IMR-90 (cell line): ENCODE results near the gene SGCE. TPM values are rescaled to one million over a fixed set of nuclear protein-coding genes. Genes with fewer than 3 reads are reported as not detected.

Experiments
- ATAC-seq: fragments of 200-7000 bp; cut with Tn5 transposase; 2 replicates; pipeline ENCODE4 v1.9.1; 2020; ENCODE audit warnings: low read depth, mild to moderate bottlenecking, moderate library complexity
- BruUV-seq: library from RNA; stranded (reverse); fragments of 400-500 nt; replicated peaks from 2 replicates; lab custom pipeline; 2021; lab: Mats Ljungman, UMichigan
- CTCF ChIA-PET: fragments of 300-600 bp; formaldehyde crosslinking; extraction: SDS; loops from one replicate; lab custom pipeline; 2021; ENCODE audit warnings: antibody characterized with exemption; lab: Yijun Ruan, JAX
- POLR2A ChIA-PET: fragments of 300-600 bp; sonication (Branson Sonifier 250); formaldehyde crosslinking; loops from one replicate; lab custom pipeline; 2022; ENCODE audit warnings: antibody characterized with exemption; ENCODE audit not compliant: unreplicated experiment; lab: Charles Lee
- DNase-seq: peaks from one replicate; pipeline ENCODE4 v3.0.0; 2013
- H2AFZ ChIP-seq: replicated peaks from 2 replicates; pipeline ENCODE3; 2013; ENCODE audit warnings: low read length, mild to moderate bottlenecking; ENCODE audit not compliant: poor library complexity
- H2AK5ac ChIP-seq: 2 replicates; pipeline ENCODE4 v1.6.1; 2013; ENCODE audit warnings: low read depth, low read length, inconsistent platforms
- H2AK9ac ChIP-seq: replicated peaks from 2 replicates; pipeline ENCODE3; 2013; ENCODE audit warnings: mild to moderate bottlenecking, low read depth, low read length, moderate library complexity; ENCODE audit not compliant: poor library complexity
- H2BK120ac ChIP-seq: 2 replicates; pipeline ENCODE4 v1.6.1; 2013; ENCODE audit warnings: low read depth, low read length, inconsistent platforms
- H2BK15ac ChIP-seq: 3 replicates; pipeline ENCODE4 v1.6.1; 2013; ENCODE audit warnings: low read depth, low read length, inconsistent platforms
- H2BK20ac ChIP-seq: 2 replicates; pipeline ENCODE4 v1.6.1; 2013; ENCODE audit warnings: low read depth, mild to moderate bottlenecking, inconsistent platforms, low read length, moderate library complexity
- H2BK5ac ChIP-seq: 2 replicates; pipeline ENCODE4 v1.6.1; 2013; ENCODE audit warnings: mild to moderate bottlenecking, low read depth, low read length, inconsistent platforms; ENCODE audit not compliant: poor library complexity, severe bottlenecking
- H3K14ac ChIP-seq: replicated peaks from 2 replicates; pipeline ENCODE4 v1.6.1; 2013; ENCODE audit warnings: low read depth, low read length, inconsistent platforms
- H3K18ac ChIP-seq: 2 replicates; pipeline ENCODE4 v1.6.1; 2013; ENCODE audit warnings: low read depth, low read length, control low read depth
- H3K23ac ChIP-seq: 2 replicates; pipeline ENCODE4 v1.6.1; 2013; ENCODE audit warnings: low read depth, low read length, inconsistent platforms
- H3K27ac ChIP-seq: 2 replicates; pipeline ENCODE4 v1.5.1; 2013; ENCODE audit warnings: mild to moderate bottlenecking, control low read depth, low read length; ENCODE audit not compliant: insufficient read depth
- H3K27me3 ChIP-seq: 2 replicates; pipeline ENCODE4 v1.6.1; 2013; ENCODE audit warnings: low read length; ENCODE audit not compliant: control insufficient read depth, insufficient read depth
- H3K36me3 ChIP-seq: 2 replicates; pipeline ENCODE4 v1.6.1; 2013; ENCODE audit warnings: low read length, mixed read lengths; ENCODE audit not compliant: control insufficient read depth, insufficient read depth
- H3K4ac ChIP-seq: 2 replicates; pipeline ENCODE4 v1.6.1; 2013; ENCODE audit warnings: low read depth, low read length, inconsistent platforms
- H3K4me1 ChIP-seq: 2 replicates; pipeline ENCODE4 v1.6.1; 2013; ENCODE audit warnings: low read length, mixed read lengths; ENCODE audit not compliant: control insufficient read depth, insufficient read depth
- H3K4me2 ChIP-seq: 2 replicates; pipeline ENCODE4 v1.6.1; 2013; ENCODE audit warnings: low read depth, mild to moderate bottlenecking, control low read depth, low read length, moderate library complexity
- H3K4me3 ChIP-seq: 2 replicates; pipeline ENCODE4 v1.5.1; 2013; ENCODE audit warnings: low read depth, mild to moderate bottlenecking, control low read depth, low read length, moderate library complexity; ENCODE audit not compliant: insufficient read depth
- H3K56ac ChIP-seq: 2 replicates; pipeline ENCODE4 v1.6.1; 2013; ENCODE audit warnings: low read length, inconsistent platforms; ENCODE audit not compliant: insufficient read depth; ENCODE audit errors: extremely low read depth
- H3K79me1 ChIP-seq, 2 experiments: 2 replicates each; pipeline ENCODE4 v1.6.1; 2013; ENCODE audit warnings: low read length in 2 of 2, inconsistent platforms in 1 of 2, low read depth in 1 of 2
- H3K9ac ChIP-seq: 2 replicates; pipeline ENCODE4 v1.6.1; 2013; ENCODE audit warnings: low read depth, low read length, control low read depth
- H3K9me1 ChIP-seq: 2 replicates; pipeline ENCODE4 v1.6.1; 2013; ENCODE audit warnings: low read length, inconsistent platforms; ENCODE audit not compliant: insufficient read depth
- H3K9me3 ChIP-seq: 2 replicates; pipeline ENCODE4 v1.6.1; 2013; ENCODE audit warnings: low read length; ENCODE audit not compliant: control insufficient read depth, insufficient read depth
- H4K20me1 ChIP-seq: 2 replicates; pipeline ENCODE4 v1.6.1; 2013; ENCODE audit warnings: low read length, inconsistent platforms; ENCODE audit not compliant: insufficient read depth
- H4K5ac ChIP-seq: 2 replicates; pipeline ENCODE4 v1.6.1; 2013; ENCODE audit warnings: mild to moderate bottlenecking, low read depth, low read length, control low read depth
- H4K8ac ChIP-seq, 2 experiments: 2 replicates each; pipeline ENCODE4 v1.6.1; 2013; ENCODE audit warnings: low read depth in 2 of 2, low read length in 2 of 2, control low read depth in 1 of 2, inconsistent platforms in 1 of 2
- H4K91ac ChIP-seq: 2 replicates; pipeline ENCODE4 v1.6.1; 2013; ENCODE audit warnings: low read depth, low read length, inconsistent platforms; ENCODE audit not compliant: insufficient read depth
- CEBPB ChIP-seq: IDR thresholded peaks from 2 replicates; pipeline ENCODE4 v1.6.1; 2012; ENCODE audit warnings: low read depth, low read length, improper control_type of control experiment
- CHD1 ChIP-seq: IDR thresholded peaks from 2 replicates; pipeline ENCODE4 v1.6.1; 2012; ENCODE audit warnings: low read depth, low read length, improper control_type of control experiment
- MXI1 ChIP-seq: IDR thresholded peaks from 2 replicates; pipeline ENCODE4 v1.6.1; 2012; ENCODE audit warnings: low read depth, mild to moderate bottlenecking, low read length, moderate library complexity, borderline replicate concordance
- RAD21 ChIP-seq: IDR thresholded peaks from 2 replicates; pipeline ENCODE4 v1.6.1; 2012; ENCODE audit warnings: low read length, improper control_type of control experiment
- WGBS, 2 experiments: methylation state at CpG; one replicate each; pipeline versions ENCODE4 v1.1.5 to v1.1.7; 2013; ENCODE audit warnings: missing lambda C conversion rate in 2 of 2; ENCODE audit not compliant: insufficient read length in 1 of 2; ENCODE audit errors: extremely low coverage in 2 of 2; 5-methylcytosine and 5-hydroxymethylcytosine counted together
- dilution Hi-C: fragments of 300-500 bp; cut with HindIII; formaldehyde crosslinking; loops from one replicate; pipeline ENCODE4 v1.14.3; 2018; ENCODE audit warnings: low sequenced_read_pairs; ENCODE audit not compliant: unreplicated experiment
- in situ Hi-C: fragments of 300-500 bp; cut with MboI; formaldehyde crosslinking; loops from 3 replicates; pipeline ENCODE4 v1.14.3; 2019; ENCODE audit warnings: low sequenced_read_pairs, inconsistent platforms, mixed read lengths
- intact Hi-C: fragments of 100-400 bp; cut with micrococcal nuclease; formaldehyde crosslinking; loops from 2 replicates; pipeline ENCODE4 v1.10.0; 2022
- polyA plus RNA-seq, 3 experiments: library from polyadenylated mRNA; depleted of rRNA; stranded (reverse); fragments of >200 nt; gene quantifications; 2 replicates each; pipeline ENCODE4 v1.2.3, GENCODE V29; 2012; ENCODE audit warnings: low replicate concordance in 1 of 3
- total RNA-seq: library from RNA; depleted of rRNA; stranded (reverse); fragments of >200 nt; gene quantifications from 2 replicates; pipeline ENCODE4 v1.2.3, GENCODE V29; 2012
- TF ChIP-seq, protein P1 (sequence below): conservative IDR thresholded peaks from 2 replicates; pipeline ENCODE4 v1.5.1; 2012; ENCODE audit warnings: mild to moderate bottlenecking, low read depth, low read length, improper control_type of control experiment

The SGCE gene
- total and polyA plus RNA-seq, 2 of the 4 experiments (the other 2 are of a cell fraction), result 39.4 to 40.5 TPM

- no peak overlapping the region for H2BK15ac ChIP-seq
- H3K23ac ChIP-seq, result no peak overlapping the region
- no peak overlapping the region for H2AK5ac ChIP-seq
- ATAC-seq (no peak), DNase-seq (peak; percentile 16)
- no peak overlapping the region for H3K18ac ChIP-seq
- H3K9me1 ChIP-seq, result no peaks in the 10 kb centered on the region
- no peak overlapping the region for H2BK120ac ChIP-seq
- H3K27me3 ChIP-seq, result no peaks in the 10 kb centered on the region
- no peak overlapping the region for H3K4ac ChIP-seq
- H3K27ac ChIP-seq, result no peak overlapping the region
- no peak overlapping the region for H3K56ac ChIP-seq
- ChIA-PET CTCF (interaction anchor here (0.8 kb wide), 1 partner anchor 21 kb away, joined by 3 read pairs; no protein-coding TSS in a partner anchor), POLR2A (no interaction called here)
- no peak overlapping the region for H3K9ac ChIP-seq
- H3K14ac ChIP-seq, result no peak overlapping the region
- no peak overlapping the region for H3K4me3 ChIP-seq
- dilution Hi-C loops, result no loop called here
- no TSS peak for BruUV-seq
- no peaks in the 10 kb centered on the region for H3K79me1 ChIP-seq
- no peak overlapping the region for H2AFZ ChIP-seq
- no peak for TF ChIP-seq RAD21
- no peak for TF ChIP-seq MXI1
- peak; percentile 36 for TF ChIP-seq CEBPB
- TF ChIP-seq, protein P1, sequence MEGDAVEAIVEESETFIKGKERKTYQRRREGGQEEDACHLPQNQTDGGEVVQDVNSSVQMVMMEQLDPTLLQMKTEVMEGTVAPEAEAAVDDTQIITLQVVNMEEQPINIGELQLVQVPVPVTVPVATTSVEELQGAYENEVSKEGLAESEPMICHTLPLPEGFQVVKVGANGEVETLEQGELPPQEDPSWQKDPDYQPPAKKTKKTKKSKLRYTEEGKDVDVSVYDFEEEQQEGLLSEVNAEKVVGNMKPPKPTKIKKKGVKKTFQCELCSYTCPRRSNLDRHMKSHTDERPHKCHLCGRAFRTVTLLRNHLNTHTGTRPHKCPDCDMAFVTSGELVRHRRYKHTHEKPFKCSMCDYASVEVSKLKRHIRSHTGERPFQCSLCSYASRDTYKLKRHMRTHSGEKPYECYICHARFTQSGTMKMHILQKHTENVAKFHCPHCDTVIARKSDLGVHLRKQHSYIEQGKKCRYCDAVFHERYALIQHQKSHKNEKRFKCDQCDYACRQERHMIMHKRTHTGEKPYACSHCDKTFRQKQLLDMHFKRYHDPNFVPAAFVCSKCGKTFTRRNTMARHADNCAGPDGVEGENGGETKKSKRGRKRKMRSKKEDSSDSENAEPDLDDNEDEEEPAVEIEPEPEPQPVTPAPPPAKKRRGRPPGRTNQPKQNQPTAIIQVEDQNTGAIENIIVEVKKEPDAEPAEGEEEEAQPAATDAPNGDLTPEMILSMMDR, result no peak
- no peak for TF ChIP-seq CHD1
- H4K5ac ChIP-seq, result no peak overlapping the region
- H3K36me3 ChIP-seq, result no peaks in the 10 kb centered on the region
- H3K9me3 ChIP-seq, result no peaks in the 10 kb centered on the region
- no peak overlapping the region for H4K91ac ChIP-seq
- no peaks in the 10 kb centered on the region for H4K20me1 ChIP-seq
- no peak overlapping the region for H2AK9ac ChIP-seq
- in situ Hi-C loops, result no loop called here
- H3K4me2 ChIP-seq, result no peak overlapping the region
- intact Hi-C loops, result no loop called here
- H3K4me1 ChIP-seq, result peaks cover 1% of the 10 kb centered on the region; the same call in 1 of the 2 replicates
- no peak overlapping the region for H2BK5ac ChIP-seq
- H4K8ac ChIP-seq, result no peak overlapping the region
- WGBS, 2 experiments, result no CpG with 5 or more reads among the region's 1 CpG
- no peak overlapping the region for H2BK20ac ChIP-seq
These were observed 71.8 kb downstream of the SGCE start for GRCh38 chr7:94584113-94584512.
